ENCODE measurements around the gene MLYCD. TPM values are rescaled to one million over a fixed set of nuclear protein-coding genes. Genes with fewer than 3 reads are reported as not detected.

MLYCD gene
- total RNA-seq, 1 donor from 2014 or later, result 2.8 TPM

DNA sequence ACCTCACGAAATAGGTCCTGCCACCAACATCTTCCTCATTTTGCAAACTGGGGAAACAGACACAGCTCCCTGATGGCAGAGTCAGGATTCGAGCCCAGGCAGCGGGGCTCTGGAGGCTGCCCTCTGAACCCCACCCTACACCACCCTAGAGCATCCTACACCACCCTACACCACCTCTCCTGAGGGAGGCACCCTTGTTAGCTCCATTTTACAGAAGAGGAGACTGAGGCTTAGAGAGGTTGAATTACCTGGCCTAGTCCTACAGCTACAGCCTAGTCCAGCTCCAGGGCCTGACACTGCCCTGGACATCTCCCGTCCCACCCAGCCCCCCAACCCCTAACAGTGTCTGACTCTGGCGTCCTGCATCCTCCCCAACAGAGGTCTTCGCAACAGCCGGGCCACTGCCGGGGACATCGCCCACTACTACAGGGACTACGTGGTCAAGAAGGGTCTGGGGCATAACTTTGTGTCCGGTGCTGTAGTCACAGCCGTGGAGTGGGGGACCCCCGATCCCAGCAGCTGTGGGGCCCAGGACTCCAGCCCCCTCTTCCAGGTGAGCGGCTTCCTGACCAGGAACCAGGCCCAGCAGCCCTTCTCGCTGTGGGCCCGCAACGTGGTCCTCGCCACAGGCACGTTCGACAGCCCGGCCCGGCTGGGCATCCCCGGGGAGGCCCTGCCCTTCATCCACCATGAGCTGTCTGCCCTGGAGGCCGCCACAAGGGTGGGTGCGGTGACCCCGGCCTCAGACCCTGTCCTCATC lies 65.9 kb downstream of the MLYCD start:
- Histone ChIP-seq H3K4me3 (ENCODE audit: insufficient read depth, low read depth, low read length) (no peak overlapping the region), H3K4me1 (ENCODE audit: insufficient read depth, low read length) (no peaks in the 10 kb centered on the region), H3K4me2 (ENCODE audit: low read length) (no peak overlapping the region), H2AFZ (ENCODE audit: low read depth, low read length) (no peak overlapping the region), H4K20me1 (ENCODE audit: insufficient read depth, low read length) (peaks cover 3% of the 10 kb centered on the region), H3K9ac (ENCODE audit: low read length) (no peak overlapping the region), H3K9me3 (ENCODE audit: insufficient read depth, low read depth, low read length) (no peaks in the 10 kb centered on the region), H3K79me2 (ENCODE audit: insufficient read depth, low read length) (no peaks in the 10 kb centered on the region), H3K36me3 (ENCODE audit: insufficient read depth, low read length) (no peaks in the 10 kb centered on the region), H3K27me3 (ENCODE audit: insufficient read depth, low read length) (no peaks in the 10 kb centered on the region), H3K27ac (ENCODE audit: low read depth, low read length) (no peak overlapping the region)
- peaks cover 25% of the 10 kb centered on the region for H3K27me3 Mint-ChIP-seq (ENCODE audit: low read depth, unreplicated experiment)
- TF ChIP-seq, protein P1, sequence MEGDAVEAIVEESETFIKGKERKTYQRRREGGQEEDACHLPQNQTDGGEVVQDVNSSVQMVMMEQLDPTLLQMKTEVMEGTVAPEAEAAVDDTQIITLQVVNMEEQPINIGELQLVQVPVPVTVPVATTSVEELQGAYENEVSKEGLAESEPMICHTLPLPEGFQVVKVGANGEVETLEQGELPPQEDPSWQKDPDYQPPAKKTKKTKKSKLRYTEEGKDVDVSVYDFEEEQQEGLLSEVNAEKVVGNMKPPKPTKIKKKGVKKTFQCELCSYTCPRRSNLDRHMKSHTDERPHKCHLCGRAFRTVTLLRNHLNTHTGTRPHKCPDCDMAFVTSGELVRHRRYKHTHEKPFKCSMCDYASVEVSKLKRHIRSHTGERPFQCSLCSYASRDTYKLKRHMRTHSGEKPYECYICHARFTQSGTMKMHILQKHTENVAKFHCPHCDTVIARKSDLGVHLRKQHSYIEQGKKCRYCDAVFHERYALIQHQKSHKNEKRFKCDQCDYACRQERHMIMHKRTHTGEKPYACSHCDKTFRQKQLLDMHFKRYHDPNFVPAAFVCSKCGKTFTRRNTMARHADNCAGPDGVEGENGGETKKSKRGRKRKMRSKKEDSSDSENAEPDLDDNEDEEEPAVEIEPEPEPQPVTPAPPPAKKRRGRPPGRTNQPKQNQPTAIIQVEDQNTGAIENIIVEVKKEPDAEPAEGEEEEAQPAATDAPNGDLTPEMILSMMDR (IDR thresholded peaks at IDR 0.05; ENCODE audit: insufficient read depth, low read depth, low read length), result no peak
- TF ChIP-seq EZH2 (IDR thresholded peaks at IDR 0.05; ENCODE audit: insufficient read depth, low read length), result no peak
- no peak for FAIRE-seq
- DNase-seq (ENCODE audit: low read depth), result no peak
- no peak overlapping the region for H3K4me3 Mint-ChIP-seq (ENCODE audit: unreplicated experiment)
- H3K36me3 Mint-ChIP-seq (ENCODE audit: low read depth, unreplicated experiment), result no peaks in the 10 kb centered on the region
- no peaks in the 10 kb centered on the region for H3K4me1 Mint-ChIP-seq (ENCODE audit: low read depth, unreplicated experiment)
- no peaks in the 10 kb centered on the region for H3K9me3 Mint-ChIP-seq (ENCODE audit: unreplicated experiment)
- H3K27ac Mint-ChIP-seq (ENCODE audit: unreplicated experiment), result no peak overlapping the region

DNA sequence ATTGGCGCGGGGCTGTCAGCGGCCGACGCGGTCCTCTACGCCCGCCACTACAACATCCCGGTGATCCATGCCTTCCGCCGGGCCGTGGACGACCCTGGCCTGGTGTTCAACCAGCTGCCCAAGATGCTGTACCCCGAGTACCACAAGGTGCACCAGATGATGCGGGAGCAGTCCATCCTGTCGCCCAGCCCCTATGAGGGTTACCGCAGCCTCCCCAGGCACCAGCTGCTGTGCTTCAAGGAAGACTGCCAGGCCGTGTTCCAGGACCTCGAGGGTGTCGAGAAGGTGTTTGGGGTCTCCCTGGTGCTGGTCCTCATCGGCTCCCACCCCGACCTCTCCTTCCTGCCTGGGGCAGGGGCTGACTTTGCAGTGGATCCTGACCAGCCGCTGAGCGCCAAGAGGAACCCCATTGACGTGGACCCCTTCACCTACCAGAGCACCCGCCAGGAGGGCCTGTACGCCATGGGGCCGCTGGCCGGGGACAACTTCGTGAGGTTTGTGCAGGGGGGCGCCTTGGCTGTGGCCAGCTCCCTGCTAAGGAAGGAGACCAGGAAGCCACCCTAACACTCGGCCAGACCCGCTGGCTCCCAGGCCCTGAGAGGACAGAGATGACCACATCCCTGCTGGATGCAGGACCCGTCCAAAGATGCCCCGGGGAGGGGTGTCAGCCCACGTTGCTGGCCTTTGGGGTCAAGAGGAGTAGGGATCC lies 66.7 kb downstream of the MLYCD start:
- peaks cover 30% of the 10 kb centered on the region for H3K27me3 Mint-ChIP-seq (ENCODE audit: low read depth, unreplicated experiment)
- no peaks in the 10 kb centered on the region for H3K79me2 ChIP-seq (ENCODE audit: insufficient read depth, low read length)
- TF ChIP-seq, protein P1 (IDR thresholded peaks at IDR 0.05; ENCODE audit: insufficient read depth, low read depth, low read length), result no peak
- TF ChIP-seq EZH2 (IDR thresholded peaks at IDR 0.05; ENCODE audit: insufficient read depth, low read length), result no peak
- no peak overlapping the region for H2AFZ ChIP-seq (ENCODE audit: low read depth, low read length)
- H3K4me1 ChIP-seq (ENCODE audit: insufficient read depth, low read length), result no peaks in the 10 kb centered on the region
- H3K27ac Mint-ChIP-seq (ENCODE audit: unreplicated experiment), result no peak overlapping the region
- no peak overlapping the region for H3K27ac ChIP-seq (ENCODE audit: low read depth, low read length)
- no peaks in the 10 kb centered on the region for H3K9me3 ChIP-seq (ENCODE audit: insufficient read depth, low read depth, low read length)
- no peak overlapping the region for H3K4me3 Mint-ChIP-seq (ENCODE audit: unreplicated experiment)
- H3K4me2 ChIP-seq (ENCODE audit: low read length), result no peak overlapping the region
- H3K4me1 Mint-ChIP-seq (ENCODE audit: low read depth, unreplicated experiment), result no peaks in the 10 kb centered on the region
- no peaks in the 10 kb centered on the region for H3K36me3 ChIP-seq (ENCODE audit: insufficient read depth, low read length)
- FAIRE-seq, result no peak
- H3K27me3 ChIP-seq (ENCODE audit: insufficient read depth, low read length), result no peaks in the 10 kb centered on the region
- no peaks in the 10 kb centered on the region for H3K36me3 Mint-ChIP-seq (ENCODE audit: low read depth, unreplicated experiment)
- no peaks in the 10 kb centered on the region for H3K9me3 Mint-ChIP-seq (ENCODE audit: unreplicated experiment)
- DNase-seq (ENCODE audit: low read depth), result no peak
- peaks cover 3% of the 10 kb centered on the region for H4K20me1 ChIP-seq (ENCODE audit: insufficient read depth, low read length)
- no peak overlapping the region for H3K4me3 ChIP-seq (ENCODE audit: insufficient read depth, low read depth, low read length)
- no peak overlapping the region for H3K9ac ChIP-seq (ENCODE audit: low read length)

Measured in astrocyte (in vitro differentiated cells and primary cell).